Hepatocyte (in vitro differentiated cells): ENCODE data around the gene CCDC70. TPM values are rescaled to one million over a fixed set of nuclear protein-coding genes. Genes with fewer than 3 reads are reported as not detected.

Experiments used
- DNase-seq: peaks from one replicate; pipeline ENCODE4 v3.0.0-alpha.2; 2016; ENCODE audit warnings: low spot score
- H2AFZ ChIP-seq: fragments of 200-600 bp; sonication (generic); 2 replicates; pipeline ENCODE4 v1.6.0; 2016; ENCODE audit warnings: antibody characterized with exemption, mild to moderate bottlenecking
- H3K27ac ChIP-seq: fragments of 200-600 bp; sonication (generic); 2 replicates; pipeline ENCODE4 v1.5.1; 2016; ENCODE audit warnings: mild to moderate bottlenecking
- H3K27me3 ChIP-seq: fragments of 200-600 bp; sonication (generic); 2 replicates; pipeline ENCODE4 v1.6.1; 2016
- H3K36me3 ChIP-seq: fragments of 200-600 bp; sonication (generic); replicated peaks from 2 replicates; pipeline ENCODE4 v1.5.1; 2016; ENCODE audit warnings: low read depth; ENCODE audit not compliant: insufficient read depth
- H3K4me1 ChIP-seq: fragments of 200-600 bp; sonication (generic); 2 replicates; pipeline ENCODE4 v1.5.1; 2016; ENCODE audit warnings: mild to moderate bottlenecking, moderate library complexity; ENCODE audit not compliant: insufficient read depth
- H3K4me2 ChIP-seq: fragments of 200-600 bp; sonication (generic); 2 replicates; pipeline ENCODE4 v1.6.0; 2016
- H3K4me3 ChIP-seq: fragments of 200-600 bp; sonication (generic); 2 replicates; pipeline ENCODE4 v1.5.1; 2016; ENCODE audit warnings: mild to moderate bottlenecking
- H3K79me2 ChIP-seq: fragments of 200-600 bp; sonication (generic); 2 replicates; pipeline ENCODE4 v1.6.0; 2017; ENCODE audit warnings: mild to moderate bottlenecking
- H3K9me2 ChIP-seq: fragments of 200-600 bp; sonication (generic); replicated peaks from 2 replicates; pipeline ENCODE4 v1.6.0; 2017; ENCODE audit warnings: mild to moderate bottlenecking; ENCODE audit not compliant: insufficient read depth
- H3K9me3 ChIP-seq: fragments of 200-600 bp; sonication (generic); 2 replicates; pipeline ENCODE4 v1.5.1; 2016; ENCODE audit warnings: low read depth, mild to moderate bottlenecking
- H4K20me1 ChIP-seq: fragments of 200-600 bp; sonication (generic); 2 replicates; pipeline ENCODE4 v1.6.0; 2016; ENCODE audit warnings: mild to moderate bottlenecking; ENCODE audit not compliant: insufficient read depth, poor library complexity, severe bottlenecking
- EZH2 ChIP-seq: fragments of 200-600 bp; sonication (generic); IDR thresholded peaks from 2 replicates; pipeline ENCODE4 v1.6.1; 2016; ENCODE audit warnings: antibody characterized with exemption, mild to moderate bottlenecking, borderline replicate concordance
- EZH2phosphoT487 ChIP-seq: fragments of 200-600 bp; sonication (generic); IDR thresholded peaks from one replicate; pipeline ENCODE4 v1.6.1; 2018; ENCODE audit warnings: antibody characterized with exemption, mild to moderate bottlenecking, low read depth, moderate library complexity; ENCODE audit not compliant: unreplicated experiment, severe bottlenecking
- WGBS: methylation state at CpG from one replicate; pipeline ENCODE4 v1.1.6; 2016; ENCODE audit warnings: low lambda C conversion rate; ENCODE audit errors: missing lambda C conversion rate; 5-methylcytosine and 5-hydroxymethylcytosine counted together
- polyA plus RNA-seq: library from polyadenylated mRNA; unstranded; fragments of >200 nt; fragmentation: Nextera tagmentation; extraction: Ambion mirVana; gene quantifications from 2 replicates; pipeline ENCODE4 v1.2.1, GENCODE V29; 2016
- total RNA-seq: library from RNA; depleted of rRNA; stranded (reverse); fragments of >200 nt; gene quantifications from 2 replicates; pipeline ENCODE4 v1.2.3, GENCODE V29; 2014
- TF ChIP-seq, protein P1 (sequence below): fragments of 200-600 bp; sonication (generic); IDR thresholded peaks from 2 replicates; pipeline ENCODE4 v1.5.1; 2016; ENCODE audit warnings: antibody characterized with exemption, mild to moderate bottlenecking; ENCODE audit not compliant: poor library complexity

CCDC70 gene
- total and polyA plus RNA-seq, 2 experiments from 2014 or later: not detected

- TF ChIP-seq EZH2: no peak
- TF ChIP-seq, protein P1, sequence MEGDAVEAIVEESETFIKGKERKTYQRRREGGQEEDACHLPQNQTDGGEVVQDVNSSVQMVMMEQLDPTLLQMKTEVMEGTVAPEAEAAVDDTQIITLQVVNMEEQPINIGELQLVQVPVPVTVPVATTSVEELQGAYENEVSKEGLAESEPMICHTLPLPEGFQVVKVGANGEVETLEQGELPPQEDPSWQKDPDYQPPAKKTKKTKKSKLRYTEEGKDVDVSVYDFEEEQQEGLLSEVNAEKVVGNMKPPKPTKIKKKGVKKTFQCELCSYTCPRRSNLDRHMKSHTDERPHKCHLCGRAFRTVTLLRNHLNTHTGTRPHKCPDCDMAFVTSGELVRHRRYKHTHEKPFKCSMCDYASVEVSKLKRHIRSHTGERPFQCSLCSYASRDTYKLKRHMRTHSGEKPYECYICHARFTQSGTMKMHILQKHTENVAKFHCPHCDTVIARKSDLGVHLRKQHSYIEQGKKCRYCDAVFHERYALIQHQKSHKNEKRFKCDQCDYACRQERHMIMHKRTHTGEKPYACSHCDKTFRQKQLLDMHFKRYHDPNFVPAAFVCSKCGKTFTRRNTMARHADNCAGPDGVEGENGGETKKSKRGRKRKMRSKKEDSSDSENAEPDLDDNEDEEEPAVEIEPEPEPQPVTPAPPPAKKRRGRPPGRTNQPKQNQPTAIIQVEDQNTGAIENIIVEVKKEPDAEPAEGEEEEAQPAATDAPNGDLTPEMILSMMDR: no peak
- WGBS: 61% methylated on average over 11 of the region's 11 CpGs
Measured at GRCh38 chr13:51815848-51816247, 45.9 kb upstream of the CCDC70 start.

GRCh38 chr13:51816604-51817249 lies 45.0 kb upstream of the CCDC70 start:
- H3K36me3 ChIP-seq: no peaks in the 10 kb centered on the region
- H3K9me3 ChIP-seq: no peaks in the 10 kb centered on the region
- 79% methylated on average over 19 of the region's 19 CpGs for WGBS

More at GRCh38 chr13:51815848-51816247, 45.9 kb upstream of the CCDC70 start:
- H3K79me2 ChIP-seq: no peaks in the 10 kb centered on the region
- no peaks in the 10 kb centered on the region for H4K20me1 ChIP-seq
- no peaks in the 10 kb centered on the region for H3K27me3 ChIP-seq
- H3K4me2 ChIP-seq: peak overlapping the region; percentile 67
- DNase-seq: no peak
- H3K4me3 ChIP-seq: no peak overlapping the region
- no peaks in the 10 kb centered on the region for H3K9me2 ChIP-seq
- H3K36me3 ChIP-seq: no peaks in the 10 kb centered on the region
- no peaks in the 10 kb centered on the region for H3K9me3 ChIP-seq
- no peak overlapping the region for H2AFZ ChIP-seq
- H3K4me1 ChIP-seq: no peaks in the 10 kb centered on the region
- H3K27ac ChIP-seq: no peak overlapping the region

DNA sequence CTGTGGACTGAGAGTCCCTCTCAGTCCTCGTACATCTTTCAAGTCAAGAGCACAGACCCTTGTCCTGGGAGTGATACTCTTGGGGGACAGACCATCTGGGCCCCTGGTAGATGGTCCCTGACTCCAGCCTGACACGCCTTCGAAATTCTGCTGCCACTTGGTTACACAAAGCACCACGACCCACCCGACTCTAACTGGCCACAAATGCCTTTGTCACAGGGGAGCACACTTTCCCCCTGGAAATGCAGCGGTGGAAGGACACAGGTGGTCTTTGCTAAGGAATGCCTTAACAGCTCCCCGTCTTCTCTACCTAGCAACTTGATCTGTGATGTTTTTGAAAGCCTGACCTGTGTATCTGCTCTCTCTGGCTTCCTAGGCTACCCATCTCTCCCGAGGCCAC lies 44.1 kb upstream of the CCDC70 start:
- 92% methylated on average over 8 of the region's 8 CpGs for WGBS
- DNase-seq: no peak

More at GRCh38 chr13:51816604-51817249, 45.0 kb upstream of the CCDC70 start:
- H4K20me1 ChIP-seq: no peaks in the 10 kb centered on the region
- TF ChIP-seq, protein P1: no peak
- TF ChIP-seq EZH2 (no peak), EZH2phosphoT487 (no peak)
- no peaks in the 10 kb centered on the region for H3K4me1 ChIP-seq
- H3K9me2 ChIP-seq: no peaks in the 10 kb centered on the region
- no peak overlapping the region for H3K4me3 ChIP-seq
- no peaks in the 10 kb centered on the region for H3K79me2 ChIP-seq
- H3K27ac ChIP-seq: no peak overlapping the region
- H2AFZ ChIP-seq: no peak overlapping the region
- H3K4me2 ChIP-seq: no peak overlapping the region
- no peaks in the 10 kb centered on the region for H3K27me3 ChIP-seq
- DNase-seq: no peak

More for the DNA sequence above, 44.1 kb upstream of the CCDC70 start:
- H3K27ac ChIP-seq: no peak overlapping the region
- H3K9me3 ChIP-seq: no peaks in the 10 kb centered on the region
- no peaks in the 10 kb centered on the region for H3K27me3 ChIP-seq
- no peaks in the 10 kb centered on the region for H3K4me1 ChIP-seq
- TF ChIP-seq EZH2: no peak
- TF ChIP-seq EZH2phosphoT487: no peak
- TF ChIP-seq, protein P1: no peak
- no peaks in the 10 kb centered on the region for H3K79me2 ChIP-seq
- H3K4me3 ChIP-seq: no peak overlapping the region
- no peak overlapping the region for H3K4me2 ChIP-seq
- H2AFZ ChIP-seq: no peak overlapping the region
- H4K20me1 ChIP-seq: no peaks in the 10 kb centered on the region
- H3K9me2 ChIP-seq: no peaks in the 10 kb centered on the region
- H3K36me3 ChIP-seq: no peaks in the 10 kb centered on the region
